ENCODE measurements around the gene NPIPA3. TPM values are rescaled to one million over a fixed set of nuclear protein-coding genes. Genes with fewer than 3 reads are reported as not detected.

Gene NPIPA3
- total RNA-seq, 1 experiment from 2014 or later: 3.7 TPM

GRCh38 chr16:14672403-14672971 is 30.7 kb upstream of the NPIPA3 start:
- CTCF ChIA-PET: no interaction called here
- no TSS peak for BruUV-seq (replicated peaks)
- Histone ChIP-seq H3K36me3 (ENCODE audit: control insufficient read depth, insufficient read depth, low read length) (no peaks in the 10 kb centered on the region), H3K27me3 (ENCODE audit: control insufficient read depth, insufficient read depth, low read length) (no peaks in the 10 kb centered on the region), H3K4me1 (ENCODE audit: control insufficient read depth, insufficient read depth, low read length) (no peaks in the 10 kb centered on the region), H3K9me3 (ENCODE audit: control insufficient read depth, insufficient read depth, low read depth, low read length) (no peaks in the 10 kb centered on the region), H3K4me3 (ENCODE audit: low read depth in 2 of 2, low read length in 2 of 2) (no peak overlapping the region), H3K27ac (ENCODE audit: low read length) (no peak overlapping the region)
- TF ChIP-seq TCF7L2 (IDR thresholded peaks at IDR 0.05; ENCODE audit: low read depth, low read length) (no peak), POLR2AphosphoS5 (IDR thresholded peaks at IDR 0.05; ENCODE audit: low read depth, low read length) (no peak), CTCF (IDR thresholded peaks at IDR 0.05) (no peak)
- ATAC-seq (no peak), DNase-seq (ENCODE audit: low read depth, low spot score) (no peak)
- intact Hi-C loops (cut with micrococcal nuclease; ENCODE audit: unreplicated experiment) (no loop called here), in situ Hi-C loops (cut with HindIII; ENCODE audit: low pct_unique_long_range_greater_than_20kb, low sequenced_read_pairs) (no loop called here)
- POLR2A ChIA-PET: interaction anchor here (0.6 kb wide), 1 partner anchor 138 kb away, joined by 3 read pairs; no protein-coding TSS in a partner anchor

GRCh38 chr16:14676633-14677032 is 26.6 kb upstream of the NPIPA3 start:
- Histone ChIP-seq H3K36me3 (ENCODE audit: control insufficient read depth, insufficient read depth, low read length) (no peaks in the 10 kb centered on the region), H3K4me3 (ENCODE audit: low read depth in 2 of 2, low read length in 2 of 2) (no peak overlapping the region), H3K9me3 (ENCODE audit: control insufficient read depth, insufficient read depth, low read depth, low read length) (no peaks in the 10 kb centered on the region), H3K27me3 (ENCODE audit: control insufficient read depth, insufficient read depth, low read length) (no peaks in the 10 kb centered on the region), H3K27ac (ENCODE audit: low read length) (no peak overlapping the region), H3K4me1 (ENCODE audit: control insufficient read depth, insufficient read depth, low read length) (no peaks in the 10 kb centered on the region)
- TF ChIP-seq POLR2AphosphoS5 (IDR thresholded peaks at IDR 0.05; ENCODE audit: low read depth, low read length): no peak
- no peak for TF ChIP-seq SIN3A (IDR thresholded peaks at IDR 0.05; ENCODE audit: borderline replicate concordance, insufficient read depth, low read depth, low read length)
- no peak for TF ChIP-seq TCF7L2 (IDR thresholded peaks at IDR 0.05; ENCODE audit: low read depth, low read length)
- no peak for TF ChIP-seq REST (IDR thresholded peaks at IDR 0.05; ENCODE audit: insufficient read depth in 1 of 2, low read depth in 2 of 2, low read length in 1 of 2)
- no peak for TF ChIP-seq CTCF (IDR thresholded peaks at IDR 0.05)
- ATAC-seq: no peak
- intact Hi-C loops (cut with micrococcal nuclease; ENCODE audit: unreplicated experiment) (no loop called here), in situ Hi-C loops (cut with HindIII; ENCODE audit: low pct_unique_long_range_greater_than_20kb, low sequenced_read_pairs) (no loop called here)
- BruUV-seq (replicated peaks): no TSS peak
- no peak for DNase-seq (ENCODE audit: low read depth, low spot score)
- CTCF ChIA-PET: no interaction called here
- POLR2A ChIA-PET: no interaction called here
